Lung (tissue), 12 donors: ENCODE measurements around the gene ZNF282. TPM values are rescaled to one million over a fixed set of nuclear protein-coding genes. Genes with fewer than 3 reads are reported as not detected.
"Not testable (repeated sequence)": the region's sequence is repeated elsewhere in the genome, so short reads cannot be mapped to it uniquely, and the experiment has no call there.

Experiments used
- ATAC-seq: fragments of 200-7000 bp; cut with Tn5 transposase; one replicate; pipeline ENCODE4 v1.9.1; 2020; ENCODE audit warnings: moderate number of reproducible peaks; ENCODE audit not compliant: insufficient read depth, low FRiP score
- DNase-seq, 3 donors: peaks; one replicate each; pipeline ENCODE4 v3.0.0-alpha.2; 2013 to 2017
- H3K27ac ChIP-seq, 2 donors: one replicate each; pipeline ENCODE4 v1.5.1; 2013; ENCODE audit warnings: mild to moderate bottlenecking in 2 of 2, moderate library complexity in 2 of 2, control low read depth in 1 of 2, inconsistent platforms in 1 of 2, low read depth in 1 of 2, low read length in 1 of 2
- H3K27me3 ChIP-seq, 3 donors: one replicate each; pipeline ENCODE4 v1.5.1; 2013; ENCODE audit warnings: low read length in 2 of 3; ENCODE audit not compliant: control insufficient read depth in 3 of 3, insufficient read depth in 3 of 3
- H3K36me3 ChIP-seq, 4 donors: one replicate each; pipeline ENCODE4 v1.5.1; 2013; ENCODE audit warnings: low read length in 4 of 4, mild to moderate bottlenecking in 1 of 4, moderate library complexity in 1 of 4; ENCODE audit not compliant: control insufficient read depth in 4 of 4, insufficient read depth in 4 of 4
- H3K4me1 ChIP-seq, 5 donors: one replicate each; pipeline ENCODE4 v1.5.1; 2013; ENCODE audit warnings: low read length in 5 of 5, mild to moderate bottlenecking in 2 of 5, moderate library complexity in 1 of 5; ENCODE audit not compliant: control insufficient read depth in 5 of 5, insufficient read depth in 5 of 5
- H3K4me3 ChIP-seq: one replicate; pipeline ENCODE4 v1.5.1; 2013; ENCODE audit warnings: mild to moderate bottlenecking, control low read depth, moderate library complexity
- H3K9ac ChIP-seq, 2 donors: one replicate each; pipeline ENCODE4 v1.5.1; 2013; ENCODE audit warnings: low read length in 2 of 2, control low read depth in 1 of 2; ENCODE audit not compliant: insufficient read depth in 1 of 2
- H3K9me3 ChIP-seq, 4 donors: one replicate each; pipeline ENCODE4 v1.5.1; 2013; ENCODE audit warnings: low read length in 3 of 4, mild to moderate bottlenecking in 1 of 4, moderate library complexity in 1 of 4; ENCODE audit not compliant: control insufficient read depth in 4 of 4, insufficient read depth in 3 of 4
- WGBS, 2 donors: extraction: QIAGEN DNeasy Blood & Tissue Kit; methylation state at CpG; one replicate each; pipeline ENCODE4 v1.1.7; 2013; 5-methylcytosine and 5-hydroxymethylcytosine counted together
- polyA plus RNA-seq, 2 donors: library from polyadenylated mRNA; stranded (reverse); fragments of 200-250 nt; gene quantifications; one replicate each; pipeline ENCODE4 v1.2.1, GENCODE V29; 2013
- total RNA-seq, 2 donors: library from RNA; depleted of rRNA in 1 of 2; stranded (reverse); fragments of >200 nt in 1 of 2; gene quantifications; one replicate each; pipeline ENCODE4 v1.2.1, GENCODE V29; 2014 to 2021
- TF ChIP-seq, protein P1 (sequence below): IDR thresholded peaks from 2 replicates; pipeline ENCODE4 v1.5.1; 2012; ENCODE audit warnings: mild to moderate bottlenecking; ENCODE audit errors: control extremely low read depth, extremely low read depth
- donor health status: control.
- donor health status: control.
- donor health status: Bipolar disorder and iron deficiency.
- donor health status: healthy.
- donor health status: DM: yes; HTN: yes; CAD: no.

Gene ZNF282
- total and polyA plus RNA-seq, 4 donors, result 8.7 to 35.8 (median 17.9) TPM

DNA sequence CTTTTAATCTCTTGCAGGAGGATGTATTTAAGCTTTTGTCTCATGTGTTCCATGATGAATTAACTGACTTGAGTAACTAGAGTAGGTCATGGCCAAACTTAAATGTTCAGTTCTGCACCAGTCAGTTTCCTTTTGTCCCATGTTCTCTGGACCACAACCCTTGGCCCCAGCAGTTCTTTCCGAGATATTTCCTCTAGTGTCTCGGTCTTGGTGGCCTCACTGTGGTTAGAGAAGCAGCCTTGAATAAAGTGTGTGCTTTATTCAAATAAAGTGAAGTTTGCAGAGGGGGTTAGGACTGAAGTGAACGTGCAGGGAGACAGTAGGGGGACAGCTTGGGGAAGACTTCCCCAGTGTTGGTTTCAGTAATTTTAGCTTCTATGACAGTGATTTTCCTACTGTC lies 53.4 kb downstream of the ZNF282 start:
- DNase-seq, result no peak
- Histone ChIP-seq H3K9ac (no peak overlapping the region), H3K27ac (no peak overlapping the region), H3K9me3 (no peaks in the 10 kb centered on the region), H3K36me3 (peaks cover 19 to 30% (median 22%) of the 10 kb centered on the region in 4 donors), H3K27me3 (no peaks in the 10 kb centered on the region), H3K4me3 (no peak overlapping the region), H3K4me1 (peaks cover 0 to 3% (median 0%) of the 10 kb centered on the region in 5 donors)
- 49 to 60% methylated on average over 3 of the region's 3 CpGs for WGBS, 2 donors
- TF ChIP-seq, protein P1, sequence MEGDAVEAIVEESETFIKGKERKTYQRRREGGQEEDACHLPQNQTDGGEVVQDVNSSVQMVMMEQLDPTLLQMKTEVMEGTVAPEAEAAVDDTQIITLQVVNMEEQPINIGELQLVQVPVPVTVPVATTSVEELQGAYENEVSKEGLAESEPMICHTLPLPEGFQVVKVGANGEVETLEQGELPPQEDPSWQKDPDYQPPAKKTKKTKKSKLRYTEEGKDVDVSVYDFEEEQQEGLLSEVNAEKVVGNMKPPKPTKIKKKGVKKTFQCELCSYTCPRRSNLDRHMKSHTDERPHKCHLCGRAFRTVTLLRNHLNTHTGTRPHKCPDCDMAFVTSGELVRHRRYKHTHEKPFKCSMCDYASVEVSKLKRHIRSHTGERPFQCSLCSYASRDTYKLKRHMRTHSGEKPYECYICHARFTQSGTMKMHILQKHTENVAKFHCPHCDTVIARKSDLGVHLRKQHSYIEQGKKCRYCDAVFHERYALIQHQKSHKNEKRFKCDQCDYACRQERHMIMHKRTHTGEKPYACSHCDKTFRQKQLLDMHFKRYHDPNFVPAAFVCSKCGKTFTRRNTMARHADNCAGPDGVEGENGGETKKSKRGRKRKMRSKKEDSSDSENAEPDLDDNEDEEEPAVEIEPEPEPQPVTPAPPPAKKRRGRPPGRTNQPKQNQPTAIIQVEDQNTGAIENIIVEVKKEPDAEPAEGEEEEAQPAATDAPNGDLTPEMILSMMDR, result no peak
- ATAC-seq, result no peak

DNA sequence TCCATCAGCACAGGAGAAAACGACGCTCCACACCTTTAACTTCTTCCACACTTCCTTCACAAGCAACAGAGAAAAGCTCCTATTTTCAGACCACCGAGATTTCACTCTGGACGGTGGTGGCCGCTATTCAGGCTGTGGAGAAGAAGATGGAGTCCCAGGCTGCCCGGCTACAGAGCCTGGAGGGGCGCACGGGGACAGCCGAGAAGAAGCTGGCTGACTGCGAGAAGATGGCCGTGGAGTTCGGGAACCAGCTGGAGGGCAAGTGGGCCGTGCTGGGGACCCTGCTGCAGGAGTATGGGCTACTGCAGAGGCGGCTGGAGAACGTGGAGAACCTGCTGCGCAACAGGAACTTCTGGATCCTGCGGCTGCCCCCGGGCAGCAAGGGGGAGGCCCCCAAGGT lies 54.8 kb downstream of the ZNF282 start:
- H3K36me3 ChIP-seq, result peaks cover 23 to 41% (median 29%) of the 10 kb centered on the region in 4 donors
- ATAC-seq, H3K9ac ChIP-seq, H3K4me3 ChIP-seq, H3K4me1 ChIP-seq, H3K27me3 ChIP-seq, DNase-seq, H3K27ac ChIP-seq, H3K9me3 ChIP-seq: not testable (repeated sequence)
- 94 to 95% methylated on average over 18 of the region's 18 CpGs for WGBS, 2 donors

DNA sequence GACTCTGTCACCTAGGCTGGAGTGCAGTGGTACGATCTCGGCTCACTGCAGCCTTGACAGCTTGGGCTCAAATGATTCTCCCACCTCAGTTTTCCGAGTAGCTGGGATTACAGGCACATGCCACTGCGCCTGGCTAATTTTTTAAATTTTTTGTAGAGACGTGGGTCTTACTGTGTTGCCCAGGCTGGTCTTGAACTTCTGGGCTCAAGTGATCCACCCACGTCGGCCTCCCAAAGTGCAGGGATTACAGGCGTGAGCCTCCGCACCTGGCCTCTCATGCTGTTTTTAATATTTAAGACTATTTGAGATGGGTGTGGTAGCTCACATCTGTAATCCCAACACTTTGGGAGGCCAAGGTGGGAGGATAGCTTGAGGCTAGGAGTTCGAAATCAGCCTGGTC lies 56.2 kb downstream of the ZNF282 start:
- H3K36me3 ChIP-seq, result peaks cover 25 to 47% (median 31%) of the 10 kb centered on the region in 4 donors
- not testable (repeated sequence) for DNase-seq

DNA sequence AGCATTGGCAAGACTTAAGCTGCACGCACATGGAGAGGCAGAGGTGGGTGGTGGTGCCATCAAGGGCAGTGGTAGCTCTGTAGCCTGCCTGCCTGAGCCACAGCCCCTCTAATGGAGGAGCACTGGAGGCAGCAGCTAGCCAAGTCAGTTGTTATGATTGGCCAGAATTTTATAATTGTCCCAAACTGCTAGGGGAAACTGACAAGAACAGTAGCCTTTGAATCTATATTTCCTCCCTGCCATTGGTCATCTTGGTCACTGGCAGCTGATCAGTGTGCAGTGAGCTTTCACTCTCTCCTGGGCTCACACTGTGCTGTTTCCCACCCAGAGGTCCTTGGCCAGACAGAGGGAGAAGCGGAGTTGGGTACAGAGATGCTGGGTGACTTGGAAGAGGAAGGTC lies 57.0 kb downstream of the ZNF282 start:
- Histone ChIP-seq H3K27ac (no peak overlapping the region), H3K36me3 (peaks cover 25 to 47% (median 31%) of the 10 kb centered on the region in 4 donors), H3K27me3 (no peaks in the 10 kb centered on the region), H3K4me1 (peaks cover 0 to 2% (median 0%) of the 10 kb centered on the region in 5 donors), H3K4me3 (no peak overlapping the region), H3K9me3 (no peaks in the 10 kb centered on the region), H3K9ac (no peak overlapping the region)
- TF ChIP-seq, protein P1, result no peak
- 93 to 100% methylated on average over 2 of the region's 2 CpGs for whole genome bisulfite sequencing, 2 donors
- no peak for ATAC-seq
- no peak for DNase-seq

More for the DNA sequence above, 56.2 kb downstream of the ZNF282 start:
- H3K27ac ChIP-seq, ATAC-seq, H3K4me3 ChIP-seq, H3K9ac ChIP-seq, H3K4me1 ChIP-seq, H3K27me3 ChIP-seq, H3K9me3 ChIP-seq: not testable (repeated sequence)
- 97 to 98% methylated on average over 10 of the region's 10 CpGs for WGBS, 2 donors
